Suprapubic skin (tissue), 4 donors: ENCODE data around the gene RGPD5.
"Not testable (repeated sequence)": the region's sequence is repeated elsewhere in the genome, so short reads cannot be mapped to it uniquely, and the experiment has no call there.

Experiments
- POLR2A ChIP-seq, 2 donors: fragments of 450-650 bp; IDR thresholded peaks; one replicate each; pipeline ENCODE4 v1.6.1; 2017; ENCODE audit warnings: antibody characterized with exemption in 2 of 2, mild to moderate bottlenecking in 2 of 2, moderate library complexity in 2 of 2
- POLR2AphosphoS5 ChIP-seq, 3 donors: sonication (generic); formaldehyde crosslinking; IDR thresholded peaks; one replicate each; pipeline ENCODE4 v1.6.1; 2017; ENCODE audit warnings: antibody characterized with exemption in 3 of 3
- TF ChIP-seq, protein P1 (sequence below), 2 donors: fragments of 200-600 bp in 1 of 2; fragments of 450-650 bp in 1 of 2; sonication (generic) in 1 of 2; IDR thresholded peaks; one replicate each; pipeline ENCODE4 v1.5.1; 2016 to 2019; ENCODE audit warnings: antibody characterized with exemption in 2 of 2, mild to moderate bottlenecking in 1 of 2, moderate library complexity in 1 of 2

DNA sequence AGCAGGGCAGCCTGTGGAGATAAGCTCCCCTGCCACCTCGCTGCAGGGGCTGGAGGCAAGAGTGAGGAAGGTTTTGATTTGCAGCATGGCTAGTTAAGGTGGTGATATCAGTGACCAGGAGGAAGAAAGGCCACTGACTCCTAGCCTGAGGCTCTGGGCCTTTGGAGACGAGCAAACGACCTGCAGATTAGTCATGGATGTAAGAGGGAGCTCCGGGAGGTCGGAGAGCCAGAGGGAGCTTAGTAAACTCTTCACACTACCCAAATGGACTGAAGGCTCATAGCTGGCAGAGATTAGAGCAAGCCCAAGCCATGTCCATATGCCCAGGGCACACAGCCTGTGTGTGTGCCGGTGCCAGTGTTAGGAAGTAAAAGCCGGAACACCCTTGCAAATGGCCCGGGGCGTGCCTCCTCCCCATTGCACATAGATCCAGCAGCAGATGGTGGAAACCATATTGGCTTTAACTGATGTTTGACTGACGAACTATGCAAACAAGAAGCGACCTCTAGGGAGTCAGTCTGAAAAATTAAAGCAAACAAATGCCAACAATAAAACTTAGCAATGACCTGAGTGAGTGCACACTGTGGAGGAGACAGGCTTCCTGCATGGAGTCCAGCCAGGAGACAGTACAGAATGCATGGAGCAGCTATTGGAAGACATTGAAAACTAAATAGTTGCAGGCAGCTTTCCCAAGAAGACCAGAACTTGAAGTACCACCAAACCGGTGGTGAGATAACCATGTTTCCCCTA lies 2.4 kb upstream of the RGPD5 start:
- TF ChIP-seq POLR2A, POLR2AphosphoS5 (IDR thresholded peaks at IDR 0.05): not testable (repeated sequence)
- TF ChIP-seq, protein P1, sequence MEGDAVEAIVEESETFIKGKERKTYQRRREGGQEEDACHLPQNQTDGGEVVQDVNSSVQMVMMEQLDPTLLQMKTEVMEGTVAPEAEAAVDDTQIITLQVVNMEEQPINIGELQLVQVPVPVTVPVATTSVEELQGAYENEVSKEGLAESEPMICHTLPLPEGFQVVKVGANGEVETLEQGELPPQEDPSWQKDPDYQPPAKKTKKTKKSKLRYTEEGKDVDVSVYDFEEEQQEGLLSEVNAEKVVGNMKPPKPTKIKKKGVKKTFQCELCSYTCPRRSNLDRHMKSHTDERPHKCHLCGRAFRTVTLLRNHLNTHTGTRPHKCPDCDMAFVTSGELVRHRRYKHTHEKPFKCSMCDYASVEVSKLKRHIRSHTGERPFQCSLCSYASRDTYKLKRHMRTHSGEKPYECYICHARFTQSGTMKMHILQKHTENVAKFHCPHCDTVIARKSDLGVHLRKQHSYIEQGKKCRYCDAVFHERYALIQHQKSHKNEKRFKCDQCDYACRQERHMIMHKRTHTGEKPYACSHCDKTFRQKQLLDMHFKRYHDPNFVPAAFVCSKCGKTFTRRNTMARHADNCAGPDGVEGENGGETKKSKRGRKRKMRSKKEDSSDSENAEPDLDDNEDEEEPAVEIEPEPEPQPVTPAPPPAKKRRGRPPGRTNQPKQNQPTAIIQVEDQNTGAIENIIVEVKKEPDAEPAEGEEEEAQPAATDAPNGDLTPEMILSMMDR (IDR thresholded peaks at IDR 0.05): not testable (repeated sequence)
